HL-60/S4 (cell line): Measurements from ENCODE around the gene SEC23B.
"Not testable (repeated sequence)": the region's sequence is repeated elsewhere in the genome, so short reads cannot be mapped to it uniquely, and the experiment has no call there.

Experiments
- in situ Hi-C: fragments of 300-500 bp; cut with MboI; formaldehyde crosslinking; loops from 2 replicates; pipeline ENCODE4 v1.14.3; 2022; ENCODE audit warnings: low sequenced_read_pairs

Gene SEC23B

GRCh38 chr20:18507218-18508191 is at the start of gene SEC23B:
Gene SEC23B (plus strand): TSS chr20:18507940. CDS start chr20:18510836, 2,896 bp downstream.
- in situ Hi-C loops, result no loop called here

- in situ Hi-C loops, result no loop called here
These were observed 42.1 kb upstream of the SEC23B start for GRCh38 chr20:18465536-18466200.

DNA sequence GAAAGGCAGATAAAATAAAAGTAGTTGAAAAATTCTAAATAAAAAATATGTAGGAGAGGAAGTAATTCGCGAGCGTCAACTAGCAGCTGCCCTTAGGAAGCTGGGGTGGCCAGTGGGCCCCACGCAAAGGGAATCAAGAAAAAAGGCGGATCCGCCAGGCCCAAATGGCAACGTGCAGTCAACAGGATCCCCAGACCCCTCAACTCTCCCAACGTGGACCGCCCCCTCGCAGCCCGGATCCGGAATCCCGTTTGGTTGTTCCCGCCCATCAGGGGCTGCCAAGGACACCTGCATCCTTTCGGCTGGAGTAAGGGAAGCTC is 41.2 kb upstream of the SEC23B start:
- in situ Hi-C loops, result no loop called here

GRCh38 chr20:18466894-18467730 is 40.6 kb upstream of the SEC23B start, which contains the start of the genes DZANK1 and POLR3F:
Gene DZANK1 (minus strand): TSS chr20:18467030. CDS start chr20:18465358, 1,672 bp downstream.
Gene POLR3F (plus strand): TSS chr20:18467390. CDS start chr20:18467507, 117 bp downstream.
- in situ Hi-C loops, result no loop called here

- in situ Hi-C loops, result no loop called here
These were observed 30.5 kb upstream of the SEC23B start for GRCh38 chr20:18477218-18477617.

GRCh38 chr20:18477821-18478220 is 29.9 kb upstream of the SEC23B start:
- in situ Hi-C loops, result no loop called here

- in situ Hi-C loops, result no loop called here
These were observed 26.1 kb upstream of the SEC23B start for GRCh38 chr20:18481596-18481995.

- in situ Hi-C loops, result no loop called here
These were observed 19.4 kb upstream of the SEC23B start for GRCh38 chr20:18488301-18488700.

DNA sequence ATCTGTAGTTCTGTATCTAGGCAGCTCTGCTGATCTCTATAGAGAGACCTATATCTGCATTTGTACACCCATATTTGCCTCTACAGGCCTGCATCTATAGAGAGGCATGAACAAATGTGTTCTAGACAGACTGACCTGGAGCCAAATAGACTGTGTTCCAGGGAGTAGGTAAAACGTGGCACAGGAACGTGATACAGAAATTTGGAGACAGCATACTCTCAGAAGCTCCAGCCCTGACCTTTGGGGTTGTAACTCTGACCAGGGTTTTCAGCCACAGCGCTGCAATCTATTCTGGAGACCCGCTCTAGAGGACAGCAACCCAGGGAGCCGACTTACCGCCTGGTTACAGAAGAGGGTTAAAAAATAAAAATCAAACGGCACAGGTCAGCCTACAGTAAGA is 11.7 kb upstream of the SEC23B start:
- in situ Hi-C loops, result no loop called here

DNA sequence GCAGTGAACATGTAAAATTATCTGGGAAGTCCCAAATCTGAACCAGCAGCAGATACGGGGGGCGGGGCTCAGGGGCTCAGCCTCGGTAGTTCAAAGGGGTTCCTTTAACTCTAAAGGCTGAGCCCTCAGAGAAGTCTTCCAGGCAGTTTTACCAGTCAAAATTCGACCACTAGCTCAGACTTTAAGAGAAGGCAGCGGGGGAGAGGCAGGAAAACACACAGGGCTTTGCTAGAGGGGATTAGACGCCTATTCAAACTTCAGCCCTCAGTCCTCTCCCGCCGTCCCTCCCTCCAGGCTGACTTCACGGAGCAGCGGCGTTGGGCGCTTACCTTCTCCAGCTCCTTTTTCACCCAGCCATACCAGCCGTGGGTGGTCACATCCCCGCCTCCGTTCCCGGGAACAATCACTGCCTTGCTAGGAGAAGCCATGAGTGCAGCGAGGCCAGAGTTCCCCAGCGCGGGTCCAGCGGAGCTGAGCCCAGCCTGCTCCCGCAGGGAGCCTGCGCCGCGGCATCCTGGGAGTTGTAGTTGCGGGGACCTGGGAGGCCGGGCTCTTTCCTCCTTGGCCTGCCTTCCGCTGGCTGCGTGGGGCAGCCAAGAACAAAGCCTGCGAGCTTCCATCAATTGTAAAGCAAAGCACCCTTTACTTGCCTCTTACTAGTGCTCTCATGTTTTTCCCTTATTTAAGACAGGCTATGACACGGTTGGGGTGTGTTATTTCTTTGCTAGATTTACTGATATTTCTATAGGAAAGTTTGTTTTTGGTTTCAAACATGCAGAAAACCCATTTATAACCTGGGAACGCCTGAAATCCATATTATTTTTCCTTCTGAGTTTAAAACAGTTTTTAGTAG is 10.8 kb upstream of the SEC23B start, which contains the start of gene RBBP9:
Gene RBBP9 (minus strand): TSS at position 486 of the 853 bp plus-strand sequence. CDS start 58 bp downstream, at position 428.
- in situ Hi-C loops, result no loop called here

DNA sequence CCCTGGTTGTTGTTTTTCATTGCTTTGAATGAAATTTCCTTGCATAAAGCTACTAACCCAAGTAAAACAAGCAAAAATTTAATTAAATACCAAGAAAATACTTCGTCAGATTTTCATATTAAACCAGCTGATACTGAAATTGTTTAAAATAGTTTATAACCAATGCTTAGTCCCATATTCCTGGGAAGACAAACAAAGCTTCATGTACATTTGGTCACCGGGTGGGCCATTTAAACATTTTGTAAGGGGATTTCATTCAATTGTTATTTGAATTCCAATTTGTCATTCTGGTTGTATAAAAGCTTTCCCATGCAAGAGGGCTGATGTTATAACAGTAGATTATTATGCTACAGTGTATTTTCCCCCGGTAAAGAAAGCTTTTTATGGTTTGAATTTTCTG is 10.1 kb upstream of the SEC23B start:
- in situ Hi-C loops, result no loop called here

DNA sequence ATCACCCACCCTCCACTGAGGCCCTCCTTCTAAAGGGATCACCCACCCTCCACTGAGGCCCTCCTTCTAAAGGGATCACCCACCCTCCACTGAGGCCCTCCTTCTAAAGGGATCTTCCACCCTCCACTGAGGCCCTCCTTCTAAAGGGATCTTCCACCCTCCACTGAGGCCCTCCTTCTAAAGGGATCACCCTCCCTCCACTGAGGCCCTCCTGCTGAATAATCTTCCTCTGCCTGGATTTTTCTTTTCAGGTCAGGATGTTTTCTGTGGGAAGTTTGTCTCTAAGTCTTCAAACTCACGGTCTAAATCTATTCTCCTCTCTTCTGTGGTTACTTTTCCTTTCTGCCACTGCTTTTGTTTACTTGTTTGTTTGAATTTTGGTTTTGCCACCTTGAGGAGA is 6.1 kb upstream of the SEC23B start:
- in situ Hi-C loops, result not testable (repeated sequence)

DNA sequence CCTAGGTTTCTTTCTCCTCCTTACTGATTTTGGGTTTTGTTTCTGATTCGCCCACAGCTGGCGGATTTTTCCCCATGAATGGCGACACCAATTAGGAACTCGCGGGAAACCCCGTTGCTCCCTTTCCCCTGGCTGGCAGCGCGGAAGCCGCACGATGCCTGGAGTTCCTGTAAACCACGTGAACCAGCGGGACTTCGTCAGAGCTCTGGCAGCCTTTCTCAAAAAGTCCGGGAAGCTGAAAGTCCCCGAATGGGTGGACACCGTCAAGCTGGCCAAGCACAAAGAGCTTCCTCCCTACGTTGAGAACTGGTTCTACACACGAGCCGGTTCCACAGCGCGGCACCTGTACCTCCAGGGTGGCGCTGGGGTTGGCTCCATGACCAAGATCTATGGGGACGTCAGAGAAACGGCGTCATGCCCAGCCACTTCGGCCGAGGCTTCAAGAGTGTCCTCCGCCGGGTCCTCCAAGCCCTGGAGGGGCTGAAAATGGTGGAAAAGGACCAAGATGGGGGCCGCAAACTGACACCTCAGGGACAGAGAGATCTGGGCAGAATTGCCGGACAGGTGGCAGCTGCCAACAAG is 3.2 kb upstream of the SEC23B start:
- in situ Hi-C loops, result no loop called here

- in situ Hi-C loops, result no loop called here
These were observed 996 bp upstream of the SEC23B start for GRCh38 chr20:18506744-18507143.

DNA sequence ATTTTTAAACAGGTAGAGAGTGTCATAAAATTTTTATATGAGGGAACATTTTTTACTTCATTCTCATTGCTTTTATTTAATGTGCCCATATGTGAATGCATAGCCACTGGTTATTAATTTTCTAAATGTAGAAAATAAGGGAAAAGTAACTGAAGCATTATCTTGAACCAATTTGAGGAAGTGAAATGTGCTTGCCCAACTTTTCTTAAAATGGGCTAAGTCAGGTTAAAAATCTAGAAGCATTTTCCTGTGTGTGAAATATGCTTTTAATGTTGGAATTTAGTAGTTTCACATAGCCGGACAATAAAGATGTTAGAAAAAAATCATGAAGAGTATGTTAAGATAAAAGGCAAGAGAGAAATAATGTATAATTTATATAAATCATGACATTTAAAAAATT is 3.8 kb downstream of the SEC23B start:
- in situ Hi-C loops, result no loop called here

GRCh38 chr20:18513208-18513607 is 5.5 kb downstream of the SEC23B start:
- in situ Hi-C loops, result no loop called here

DNA sequence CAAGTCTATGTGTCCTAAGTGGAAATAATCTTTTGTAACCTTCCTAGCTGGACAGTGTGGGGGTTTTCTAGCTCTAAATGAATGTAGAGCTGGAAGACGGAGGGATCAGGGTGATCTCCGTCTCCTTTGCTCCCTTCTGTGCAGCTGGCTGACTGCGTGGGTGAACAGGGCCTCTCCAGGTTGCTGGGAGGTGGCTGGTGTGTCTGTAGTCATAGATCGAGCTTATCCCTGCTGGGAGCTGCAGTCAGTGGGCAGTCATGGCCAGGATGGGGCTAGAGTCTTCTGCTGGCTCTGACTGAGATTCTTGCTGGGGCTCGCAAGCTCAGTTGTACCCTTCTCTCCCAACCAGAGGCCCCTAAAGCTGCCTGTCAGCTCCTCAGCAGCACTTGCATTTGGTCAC is 6.4 kb downstream of the SEC23B start:
- in situ Hi-C loops, result no loop called here

GRCh38 chr20:18515973-18516372 is 8.2 kb downstream of the SEC23B start:
- in situ Hi-C loops, result no loop called here

GRCh38 chr20:18522066-18522465 is 14.3 kb downstream of the SEC23B start:
- in situ Hi-C loops, result not testable (repeated sequence)

GRCh38 chr20:18523066-18523465 is 15.3 kb downstream of the SEC23B start:
- in situ Hi-C loops, result no loop called here
